GM21423 (cell line): Measurements from ENCODE around the gene KCND3.
"Not testable (repeated sequence)": the region's sequence is repeated elsewhere in the genome, so short reads cannot be mapped to it uniquely, and the experiment has no call there.

Experiments used
- ATAC-seq: cut with Tn5 transposase; IDR thresholded peaks from one replicate; pipeline ENCODE4 v1.9.1; 2021; ENCODE audit warnings: mild to moderate bottlenecking, moderate library complexity; ENCODE audit not compliant: unreplicated experiment

The KCND3 gene

DNA sequence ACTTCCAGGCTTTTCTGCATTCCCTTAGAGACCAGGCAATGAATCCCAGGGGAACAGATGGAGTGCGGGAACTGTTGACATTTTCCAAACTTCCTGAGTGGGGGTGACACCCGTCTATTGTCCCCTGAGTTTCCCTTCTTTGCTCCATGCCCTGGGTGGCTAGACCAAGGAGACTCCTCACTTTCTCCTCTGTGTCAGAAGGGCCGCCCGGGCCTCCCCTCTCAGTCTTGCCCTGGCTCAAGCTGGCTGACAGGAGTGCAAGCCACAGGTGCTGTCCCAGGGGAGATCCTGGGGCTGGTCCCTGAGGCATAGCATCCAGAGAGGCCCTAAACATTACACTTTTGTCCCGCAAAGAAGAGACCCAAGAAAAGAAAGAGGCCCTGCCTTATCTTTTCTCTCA, 170.9 kb downstream of the KCND3 start:
- ATAC-seq: no peak

DNA sequence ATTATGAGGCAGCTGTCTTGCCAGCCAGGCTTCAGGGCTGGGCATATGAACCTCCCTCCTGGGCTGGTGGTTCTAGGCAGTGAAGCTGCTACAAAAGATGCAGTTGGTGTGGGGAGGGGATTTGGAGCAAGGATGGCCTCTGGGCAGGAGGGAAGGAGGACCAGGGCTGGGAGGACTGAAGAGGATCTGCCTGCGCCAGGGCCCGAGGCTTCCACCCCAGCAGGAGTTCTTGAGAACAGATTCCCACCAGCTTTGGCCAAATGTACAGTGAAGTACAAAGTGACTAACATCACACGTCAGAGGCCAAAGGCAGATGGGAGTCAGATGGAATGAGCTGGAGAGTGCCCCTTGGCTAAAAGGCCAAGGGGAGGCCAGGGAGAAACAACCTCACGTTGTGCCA, 171.4 kb downstream of the KCND3 start:
- ATAC-seq: no peak

DNA sequence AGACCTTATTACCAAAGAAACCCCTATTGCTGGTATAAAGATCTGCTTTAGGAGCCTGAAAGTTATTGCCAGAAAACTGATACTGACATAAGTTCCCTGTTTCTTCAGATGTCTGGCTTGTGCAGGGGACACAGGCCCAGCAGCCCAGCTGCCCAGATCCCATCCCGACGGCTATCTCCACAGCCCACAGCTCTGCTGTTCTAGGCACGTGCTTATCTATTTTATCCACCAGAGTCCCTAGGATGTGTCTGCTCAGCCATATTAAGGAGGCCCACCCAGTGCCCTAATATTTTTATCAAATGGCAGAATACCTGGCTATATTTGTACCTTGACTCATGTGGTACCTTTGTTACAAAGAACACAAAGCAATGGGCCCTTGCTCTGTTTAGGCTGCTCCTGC, 174.8 kb downstream of the KCND3 start:
- ATAC-seq: no peak

DNA sequence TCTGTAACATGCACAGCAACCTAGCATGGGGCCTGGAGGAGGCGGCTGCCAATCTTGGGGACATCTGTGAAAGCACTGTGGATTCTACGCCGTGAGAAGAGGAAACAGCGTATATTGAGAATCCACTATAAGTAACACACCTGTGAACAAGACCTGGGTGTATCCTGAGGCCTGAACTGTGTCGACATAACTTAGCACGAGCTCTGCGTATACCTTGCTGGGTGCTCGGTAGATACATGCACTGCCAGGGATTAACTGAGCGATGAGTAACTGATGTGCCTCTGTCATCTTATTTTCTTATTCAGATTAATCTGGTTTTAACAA, 175.2 kb downstream of the KCND3 start:
- ATAC-seq: no peak

DNA sequence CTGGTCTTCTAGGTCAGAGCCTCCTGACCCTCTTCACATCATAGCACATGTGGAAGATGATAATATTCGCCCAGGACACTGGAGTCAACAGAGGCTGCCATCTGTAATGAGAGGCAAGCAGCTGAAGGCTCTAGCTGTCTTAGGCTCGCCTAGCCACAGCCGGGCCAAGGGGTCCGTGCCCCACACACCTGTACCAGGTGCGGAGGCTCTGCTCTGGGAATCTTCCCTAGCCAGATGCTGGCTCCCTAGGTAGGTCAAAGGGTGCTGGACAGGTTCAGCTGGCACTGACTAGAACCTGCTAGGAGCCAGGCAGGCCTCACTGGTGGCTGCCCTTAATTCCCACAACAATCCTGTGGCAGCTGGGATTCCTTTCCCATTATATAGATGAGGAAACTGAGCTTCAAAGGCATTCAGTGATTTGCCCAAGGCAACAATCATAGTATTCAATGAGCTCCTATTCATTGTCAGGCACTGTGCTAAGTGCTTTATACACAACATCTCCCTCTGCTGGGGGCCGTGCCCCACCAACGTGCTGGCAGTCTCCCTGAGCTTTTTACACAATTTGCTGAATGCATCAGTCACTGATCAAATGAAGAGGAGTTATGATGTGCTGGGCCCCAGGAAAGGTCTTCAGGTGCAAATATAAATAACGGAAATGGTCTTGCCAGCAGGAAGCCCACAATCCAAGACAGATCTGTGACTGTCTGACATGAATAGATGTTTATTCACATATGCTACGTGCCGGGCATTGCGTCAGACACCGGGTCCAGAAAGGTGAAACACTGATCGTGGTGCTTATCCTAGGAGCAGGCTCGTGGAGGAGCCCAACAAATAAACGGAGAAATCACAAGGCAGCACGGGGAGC, 175.8 kb downstream of the KCND3 start:
- ATAC-seq: no peak

DNA sequence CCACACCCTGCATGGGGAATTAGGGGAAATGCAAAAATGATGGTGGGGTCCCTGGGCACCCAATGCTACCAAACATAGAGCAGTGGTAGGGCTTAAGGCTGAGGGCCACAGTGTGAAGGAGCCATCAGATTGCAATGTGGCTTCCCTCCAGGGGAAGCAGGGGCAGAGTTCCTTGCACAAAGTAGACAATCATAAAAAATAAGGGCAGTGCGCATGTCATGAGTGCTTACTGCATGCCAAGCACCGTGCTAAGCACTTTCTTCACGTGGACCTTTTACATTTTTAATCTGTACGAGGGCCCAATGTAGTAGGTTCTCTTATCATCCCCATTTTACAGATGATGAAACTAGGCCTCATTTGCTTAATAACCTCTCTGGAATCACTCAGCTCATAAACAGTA, 177.2 kb downstream of the KCND3 start:
- no peak for ATAC-seq

DNA sequence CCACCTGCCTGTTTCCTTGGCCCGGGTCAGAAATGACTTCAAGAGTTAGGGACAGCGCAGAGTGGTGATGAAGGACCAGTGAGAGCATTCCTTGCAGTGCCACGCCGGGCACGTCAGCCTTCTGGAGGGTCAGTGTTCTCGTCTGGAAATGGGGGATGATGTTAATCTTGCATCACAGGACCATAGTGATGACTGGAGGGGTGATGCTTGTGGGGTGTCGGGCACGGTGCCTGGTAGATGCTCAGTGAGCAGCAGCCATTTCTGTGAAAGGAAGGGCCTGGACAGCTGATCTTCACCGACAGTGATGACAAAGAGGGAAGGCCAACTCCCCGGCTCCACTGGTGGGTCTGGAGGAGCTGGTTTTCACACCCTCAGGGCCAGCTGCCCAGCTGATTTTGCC, 177.6 kb downstream of the KCND3 start:
- no peak for ATAC-seq

DNA sequence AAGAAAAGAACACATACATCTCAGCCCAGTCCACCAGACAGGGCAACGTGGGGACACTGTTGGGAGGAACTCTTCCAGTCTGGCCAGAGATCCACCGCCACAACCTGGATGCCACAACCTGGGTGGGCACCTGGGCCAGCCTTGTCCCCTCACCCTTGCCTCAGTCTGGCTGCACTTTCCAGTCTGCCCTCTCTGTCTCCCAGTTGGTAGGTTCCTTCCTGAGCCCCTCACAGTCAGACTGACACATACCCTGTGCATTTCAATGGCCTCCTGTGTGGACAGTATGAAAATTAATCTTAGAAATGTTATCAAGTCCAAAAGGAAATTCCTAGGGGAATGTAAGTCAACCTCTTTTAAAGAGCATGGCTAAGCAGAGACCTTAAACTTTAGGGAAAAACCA, 184.2 kb downstream of the KCND3 start:
- ATAC-seq: no peak

DNA sequence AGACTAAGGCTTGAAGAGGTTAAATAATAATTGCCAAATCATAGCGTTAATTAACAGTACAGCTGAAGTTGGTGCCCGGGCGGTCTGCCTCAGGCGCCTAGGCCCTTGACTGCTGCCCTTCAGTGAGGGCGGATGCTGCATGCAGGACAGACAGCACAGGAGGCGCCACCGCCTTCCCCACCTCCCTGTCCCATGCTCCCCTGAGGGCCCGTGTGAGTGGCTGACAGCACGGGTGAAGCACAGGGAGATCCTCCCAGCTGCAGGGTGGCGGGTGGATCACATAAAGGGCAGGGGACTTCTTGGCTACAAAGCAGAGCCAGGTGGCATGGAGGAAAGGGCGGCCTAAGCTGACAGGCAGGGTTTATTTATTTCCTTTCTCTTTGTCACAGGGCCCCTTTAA, 184.7 kb downstream of the KCND3 start:
- no peak for ATAC-seq

DNA sequence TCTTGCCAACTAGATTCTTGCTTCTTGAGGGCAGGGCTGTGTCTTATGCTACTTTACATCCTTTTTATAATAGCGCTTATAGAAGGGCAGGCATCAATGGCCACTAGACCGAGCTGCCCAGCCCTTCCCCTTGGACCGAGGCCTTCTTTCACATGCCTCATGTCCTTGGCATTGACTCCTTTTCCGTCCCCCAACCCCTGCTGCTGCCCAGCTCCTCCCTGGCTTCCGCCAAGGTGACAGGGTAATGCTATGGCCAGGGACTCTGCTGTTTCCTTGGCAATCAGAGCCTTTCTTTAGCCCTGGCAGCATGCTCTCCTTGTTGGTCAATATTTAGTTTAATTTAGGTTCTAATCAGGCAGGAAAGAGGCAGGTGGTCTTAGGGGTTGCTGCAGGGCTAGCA, 185.5 kb downstream of the KCND3 start:
- no peak for ATAC-seq

DNA sequence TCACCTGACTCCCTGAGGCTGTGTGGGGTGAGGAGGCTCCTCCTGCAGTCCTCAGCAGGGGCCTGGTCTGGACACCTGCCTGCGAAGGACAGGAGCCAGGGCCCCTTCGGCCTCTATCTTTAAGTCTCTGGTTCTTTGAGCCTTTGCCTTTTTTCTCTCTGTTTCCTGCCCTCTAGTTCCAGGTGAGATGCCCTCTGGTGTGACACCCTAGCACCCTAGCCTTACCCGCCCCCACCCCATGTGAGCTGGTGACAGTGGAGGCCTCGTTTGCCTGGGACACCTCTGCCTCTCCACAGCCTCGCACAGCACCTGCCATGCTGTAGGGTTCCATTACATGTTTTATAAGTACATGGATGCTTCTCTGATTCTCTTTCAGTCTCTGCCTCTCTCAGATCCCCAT, 186.5 kb downstream of the KCND3 start:
- no peak for ATAC-seq

DNA sequence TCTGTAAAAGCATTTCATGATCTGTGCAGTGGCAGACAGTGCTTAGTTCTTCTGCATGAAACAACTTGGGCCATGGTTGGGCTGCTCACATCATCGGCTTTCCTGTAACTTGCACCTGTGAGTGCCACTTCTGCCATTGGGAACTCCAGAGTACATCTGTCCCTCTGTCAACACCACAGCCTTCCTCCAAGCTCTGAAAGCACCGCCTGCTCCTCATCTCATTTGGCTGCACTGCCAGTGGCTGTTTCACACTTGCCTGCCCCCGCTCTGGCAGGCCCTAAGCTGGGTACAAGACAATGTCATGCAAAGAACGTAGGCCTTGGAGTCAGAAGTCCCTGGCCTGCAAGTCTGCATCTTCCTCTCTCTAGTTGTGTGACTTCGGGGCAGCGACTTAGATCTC, 187.4 kb downstream of the KCND3 start:
- ATAC-seq: no peak

DNA sequence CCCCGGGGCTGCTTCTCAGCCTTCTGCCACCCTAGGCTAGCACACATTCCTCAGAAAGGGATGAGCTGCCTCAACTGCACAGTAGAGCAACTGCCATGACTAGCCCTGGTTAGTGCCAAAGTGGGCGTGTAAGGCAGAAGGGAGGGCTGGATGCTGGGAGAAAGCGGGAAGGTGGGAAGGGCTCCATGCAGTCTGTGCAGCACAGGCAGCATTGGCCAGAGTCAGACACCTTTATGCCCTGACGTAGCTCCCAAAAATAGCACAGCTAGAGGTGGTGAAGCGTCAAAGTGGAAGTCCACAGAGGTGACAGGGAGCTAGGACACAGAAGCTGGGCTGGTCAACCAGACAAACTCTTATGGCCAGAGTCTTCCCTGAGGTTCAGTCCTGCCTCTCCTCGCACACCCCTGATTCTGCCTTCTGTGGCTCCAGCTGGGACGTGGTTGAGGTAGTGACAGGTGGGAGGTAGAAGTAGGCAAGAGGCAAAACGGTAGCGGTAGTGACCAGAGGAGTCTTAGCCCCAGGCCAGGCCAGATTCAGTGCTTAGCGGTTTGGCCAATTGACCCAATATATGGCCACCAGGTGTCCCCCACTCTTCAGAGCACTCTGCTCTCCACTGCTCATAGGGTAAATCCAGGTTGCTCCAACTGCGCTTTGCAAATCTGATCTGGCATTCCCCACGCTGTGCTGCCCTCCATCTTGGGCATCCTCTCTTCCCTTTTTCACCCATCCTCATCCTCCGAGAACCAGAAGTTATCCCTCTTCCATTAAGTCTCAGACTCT, 188.2 kb downstream of the KCND3 start:
- ATAC-seq: no peak

DNA sequence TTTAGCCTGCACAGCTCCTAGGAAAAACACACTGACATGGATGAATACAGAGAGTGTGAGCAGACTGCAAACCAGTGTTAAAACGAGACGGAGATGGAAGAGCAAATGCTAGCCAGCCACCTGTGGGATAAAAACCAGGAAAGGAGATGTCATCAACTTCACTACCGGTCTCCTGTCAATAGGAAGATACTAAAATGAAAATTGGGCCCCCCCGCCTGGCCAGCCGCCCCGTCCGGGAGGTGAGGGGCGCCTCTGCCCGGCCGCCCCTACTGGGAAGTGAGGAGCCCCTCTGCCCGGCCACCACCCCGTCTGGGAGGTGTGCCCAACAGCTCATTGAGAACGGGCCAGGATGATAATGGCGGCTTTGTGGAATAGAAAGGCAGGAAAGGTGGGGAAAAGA, 189.7 kb downstream of the KCND3 start:
- not testable (repeated sequence) for ATAC-seq

DNA sequence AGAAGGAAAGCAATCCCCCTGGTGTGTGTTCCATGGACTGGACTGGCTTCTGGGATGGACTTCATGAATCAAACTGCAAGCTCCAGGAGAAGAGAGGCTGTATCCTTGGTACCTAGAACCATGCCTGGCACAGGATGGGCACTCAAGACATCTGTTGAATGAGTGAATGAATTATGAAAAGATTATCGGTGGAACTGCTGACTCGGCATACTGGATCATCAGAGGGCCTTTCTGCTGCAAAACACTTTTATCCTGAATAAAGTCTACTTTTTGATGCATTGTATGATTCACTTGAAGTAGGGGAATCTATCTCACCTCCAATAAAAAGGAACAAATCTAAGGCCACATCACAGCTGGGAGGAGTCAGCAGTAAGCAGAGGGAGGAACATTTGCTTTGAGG, 190.9 kb downstream of the KCND3 start:
- ATAC-seq: no peak

DNA sequence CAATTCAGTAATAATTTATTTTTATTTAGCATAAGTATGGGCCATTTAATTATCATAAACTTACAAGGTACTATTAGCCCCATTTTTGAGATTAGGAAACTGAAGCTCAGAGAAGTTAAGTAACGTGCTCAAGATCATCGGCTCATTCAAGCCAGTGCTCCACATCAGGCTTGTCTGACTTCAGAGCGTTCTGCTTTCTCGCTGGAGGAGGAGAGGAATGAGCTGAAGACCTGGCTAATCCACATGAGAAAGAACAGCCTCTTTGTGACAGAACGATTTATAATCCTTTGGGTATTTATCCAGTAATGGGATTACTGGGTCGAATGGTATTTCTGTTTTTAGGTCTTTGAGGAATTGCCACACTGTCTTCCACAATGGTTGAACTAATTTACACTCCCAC, 194.1 kb downstream of the KCND3 start:
- no peak for ATAC-seq

DNA sequence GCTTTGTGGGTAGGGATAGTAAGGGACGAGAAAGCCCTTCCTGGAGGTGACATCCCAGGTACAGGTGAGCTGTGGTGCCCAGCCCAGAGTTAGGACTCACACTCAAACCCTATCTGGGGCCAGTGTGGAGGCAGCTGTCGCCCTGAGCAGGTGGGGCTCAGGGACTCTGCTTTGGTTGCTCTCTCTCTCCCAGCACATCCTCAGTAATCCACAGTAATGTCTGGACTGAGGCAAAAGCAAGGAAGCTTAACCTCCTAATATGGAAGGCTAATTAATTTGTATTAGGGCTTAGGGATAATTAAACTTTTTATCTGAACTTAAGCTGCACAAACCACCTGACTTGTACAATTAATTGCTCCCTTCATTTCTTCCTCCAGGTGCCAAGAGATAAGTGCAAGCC, 195.5 kb downstream of the KCND3 start:
- ATAC-seq: no peak

DNA sequence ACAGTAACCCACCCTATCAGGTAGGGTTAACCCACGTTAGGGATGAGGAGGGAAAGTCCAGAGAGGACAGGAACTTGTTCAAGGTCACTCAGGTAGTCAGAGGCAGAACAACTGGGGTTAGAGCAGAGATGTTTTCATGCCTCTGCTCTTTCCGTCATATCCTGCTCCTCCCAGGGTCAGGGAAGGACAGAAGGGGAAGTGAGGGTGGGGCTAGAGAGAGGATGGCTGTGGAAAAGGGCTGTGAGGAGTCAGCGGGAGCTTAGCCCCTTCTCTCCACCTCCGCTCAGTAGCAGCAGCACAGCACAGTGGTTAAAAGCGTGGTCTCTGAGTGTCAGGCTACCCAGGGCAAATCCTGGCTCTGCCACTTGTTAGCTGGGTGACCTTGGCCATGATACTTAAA, 197.2 kb downstream of the KCND3 start:
- ATAC-seq: no peak

DNA sequence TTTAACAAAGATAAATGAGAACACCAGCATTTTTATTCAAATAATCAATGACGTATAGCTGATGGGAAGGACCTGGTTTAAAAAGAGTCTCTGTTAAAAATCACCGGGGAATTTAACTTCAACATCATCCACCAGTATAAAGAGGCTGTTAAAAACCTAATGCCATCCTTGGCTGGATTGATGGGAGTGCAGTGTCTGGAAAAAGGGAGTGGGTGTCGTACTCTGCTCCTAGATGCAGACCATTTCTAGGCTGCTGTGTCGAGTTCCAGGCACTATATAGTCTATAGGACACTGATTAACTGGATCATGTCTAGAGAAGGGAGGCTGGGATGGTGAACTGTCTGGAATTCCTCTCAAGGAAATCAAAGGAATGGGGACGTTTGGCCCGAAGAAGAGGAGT, 197.7 kb downstream of the KCND3 start:
- ATAC-seq: no peak

DNA sequence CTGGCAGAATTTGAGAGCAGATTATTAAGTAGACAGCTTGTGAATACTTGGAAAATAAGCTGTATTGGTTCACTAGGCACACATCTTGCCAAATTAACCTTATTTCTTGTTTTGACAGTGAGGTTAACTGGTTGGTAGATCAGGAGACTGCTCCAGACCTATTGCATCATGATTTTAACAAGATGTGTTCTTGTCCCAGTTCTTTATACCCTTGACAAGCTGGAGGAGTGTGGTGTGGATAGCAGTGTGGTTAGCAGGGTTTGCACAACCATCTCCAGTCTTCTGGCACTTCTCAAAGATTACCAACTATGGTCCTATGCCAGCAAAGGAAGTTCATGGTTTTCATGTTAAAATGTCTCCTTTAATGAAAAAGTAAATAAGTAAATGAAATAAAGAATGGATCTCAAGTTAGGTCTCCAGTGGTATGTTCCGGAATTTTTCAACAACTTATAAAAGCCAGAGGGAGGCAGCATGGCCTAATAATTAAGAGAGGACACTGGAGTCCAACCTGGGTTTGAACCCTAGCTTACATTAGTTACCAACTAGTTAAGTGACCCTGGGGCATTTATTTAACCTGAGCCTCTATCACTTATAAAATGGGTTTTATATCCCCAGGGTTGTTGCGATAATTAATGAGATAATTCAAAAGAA, 199.7 kb downstream of the KCND3 start:
- no peak for ATAC-seq

DNA sequence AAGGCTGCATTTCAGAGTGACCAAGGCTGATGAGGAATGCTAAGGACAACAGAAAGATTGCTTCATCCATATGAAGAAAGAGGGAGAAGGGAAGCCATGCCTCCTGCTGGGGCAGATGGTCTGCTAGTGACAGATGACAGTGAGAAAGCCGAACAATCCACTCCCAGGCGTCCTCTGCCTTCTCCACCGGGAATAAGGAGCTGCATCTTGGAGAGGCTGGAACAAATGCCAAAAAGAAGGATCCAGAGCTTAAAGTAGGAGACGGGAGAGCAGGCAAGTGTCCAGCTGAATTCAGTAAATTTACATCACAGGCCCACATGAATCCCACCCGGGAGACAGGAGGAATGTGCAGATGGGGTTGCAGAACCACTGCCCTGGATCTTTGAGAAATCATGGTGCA, 200.3 kb downstream of the KCND3 start:
- no peak for ATAC-seq

DNA sequence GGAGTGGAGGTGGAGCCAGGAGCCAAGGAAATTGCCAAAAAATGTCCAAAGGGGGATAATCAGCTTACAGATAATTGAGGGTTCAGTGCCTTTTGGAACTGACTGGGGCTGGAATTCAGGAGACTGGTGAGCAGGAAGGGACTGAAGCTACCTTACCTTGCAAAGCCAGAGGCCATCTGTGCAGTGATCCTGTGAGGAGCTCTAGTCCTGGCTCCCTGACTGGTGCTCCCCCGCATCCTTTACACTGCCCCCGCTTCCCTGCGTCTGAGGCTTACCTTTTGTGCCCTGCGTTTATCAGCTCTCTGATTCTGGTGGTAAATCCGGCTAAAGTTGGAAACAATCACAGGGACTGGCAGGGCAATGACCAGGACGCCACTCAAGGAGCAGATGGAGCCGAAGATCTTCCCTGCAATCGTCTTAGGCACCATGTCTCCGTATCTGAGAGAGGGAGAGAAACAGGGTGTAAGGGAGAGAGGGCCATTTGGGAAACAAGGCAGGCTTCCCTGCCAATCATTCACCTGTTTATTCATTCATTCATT, 202.7 kb downstream of the KCND3 start:
- ATAC-seq: no peak
